Mesenchymal stem cell (in vitro differentiated cells and primary cell): Measurements from ENCODE around the gene PARK7.

Source experiments
- DNase-seq: peaks from one replicate; pipeline ENCODE4 v3.0.0-alpha.2; 2013
- H2AFZ ChIP-seq: one replicate; pipeline ENCODE4 v1.6.1; 2013; ENCODE audit warnings: low read depth, mild to moderate bottlenecking, control low read depth, inconsistent platforms, low read length, moderate library complexity
- H2AK5ac ChIP-seq: 2 replicates; pipeline ENCODE4 v1.6.1; 2013; ENCODE audit warnings: low read length, moderate library complexity, mild to moderate bottlenecking, inconsistent platforms; ENCODE audit not compliant: severe bottlenecking
- H2BK120ac ChIP-seq: one replicate; pipeline ENCODE4 v1.6.1; 2013; ENCODE audit warnings: low read depth, mild to moderate bottlenecking, inconsistent platforms, low read length, moderate library complexity
- H2BK12ac ChIP-seq, 2 experiments: one replicate each; pipeline ENCODE4 v1.6.1; 2013; ENCODE audit warnings: inconsistent platforms in 2 of 2, low read length in 2 of 2, mild to moderate bottlenecking in 2 of 2, moderate library complexity in 2 of 2, control low read depth in 1 of 2
- H2BK15ac ChIP-seq: one replicate; pipeline ENCODE4 v1.6.1; 2013; ENCODE audit warnings: mild to moderate bottlenecking, low read depth, inconsistent platforms; ENCODE audit not compliant: poor library complexity, severe bottlenecking
- H2BK5ac ChIP-seq: 2 replicates; pipeline ENCODE4 v1.6.1; 2013; ENCODE audit warnings: low read depth, mild to moderate bottlenecking, low read length, control low read depth, inconsistent platforms; ENCODE audit not compliant: poor library complexity, severe bottlenecking
- H3K14ac ChIP-seq, 2 experiments: one replicate each; pipeline ENCODE4 v1.6.1; 2013; ENCODE audit warnings: inconsistent platforms in 2 of 2, low read length in 2 of 2, control low read depth in 1 of 2, mild to moderate bottlenecking in 1 of 2, moderate library complexity in 1 of 2
- H3K18ac ChIP-seq, 2 experiments: one replicate each; pipeline ENCODE4 v1.6.1; 2013; ENCODE audit warnings: inconsistent platforms in 2 of 2, low read length in 2 of 2, control low read depth in 1 of 2, low read depth in 1 of 2, mild to moderate bottlenecking in 1 of 2
- H3K23ac ChIP-seq, 2 experiments: one replicate each; pipeline ENCODE4 v1.6.1; 2013; ENCODE audit warnings: inconsistent platforms in 2 of 2, low read length in 2 of 2, mild to moderate bottlenecking in 2 of 2, moderate library complexity in 2 of 2, control low read depth in 1 of 2
- H3K27ac ChIP-seq: 2 replicates; pipeline ENCODE4 v1.5.1; 2013; ENCODE audit warnings: mild to moderate bottlenecking, moderate library complexity, low read length, control low read depth, inconsistent platforms; ENCODE audit not compliant: poor library complexity, severe bottlenecking
- H3K27me3 ChIP-seq, 2 experiments: 2 replicates each; pipeline versions ENCODE4 v1.6.1 to v1.7.0; 2013; ENCODE audit warnings: low read length in 2 of 2, mild to moderate bottlenecking in 2 of 2, moderate library complexity in 2 of 2, control low read depth in 1 of 2, inconsistent platforms in 1 of 2; ENCODE audit not compliant: control insufficient read depth in 1 of 2, insufficient read depth in 1 of 2
- H3K36me3 ChIP-seq, 2 experiments: 2 replicates each; pipeline versions ENCODE4 v1.6.1 to v1.7.0; 2013; ENCODE audit warnings: low read length in 2 of 2, control low read depth in 1 of 2, inconsistent platforms in 1 of 2, low read depth in 1 of 2, mild to moderate bottlenecking in 1 of 2; ENCODE audit not compliant: insufficient read depth in 2 of 2, control insufficient read depth in 1 of 2
- H3K4ac ChIP-seq, 2 experiments: one replicate each; pipeline ENCODE4 v1.6.1; 2013; ENCODE audit warnings: inconsistent platforms in 2 of 2, low read length in 2 of 2, mild to moderate bottlenecking in 2 of 2, moderate library complexity in 2 of 2, control low read depth in 1 of 2, low read depth in 1 of 2
- H3K4me1 ChIP-seq: 2 replicates; pipeline ENCODE4 v1.6.1; 2013; ENCODE audit warnings: low read depth, low read length, control low read depth; ENCODE audit not compliant: control insufficient read depth, insufficient read depth
- H3K4me2 ChIP-seq: 2 replicates; pipeline ENCODE4 v1.6.1; 2013; ENCODE audit warnings: low read length, mild to moderate bottlenecking, inconsistent platforms; ENCODE audit not compliant: poor library complexity, severe bottlenecking
- H3K4me3 ChIP-seq, 2 experiments: 2 replicates each; pipeline versions ENCODE4 v1.5.1 to v1.7.0; 2013; ENCODE audit warnings: low read length in 2 of 2, mild to moderate bottlenecking in 2 of 2, control low read depth in 1 of 2, low read depth in 1 of 2; ENCODE audit not compliant: insufficient read depth in 1 of 2
- H3K79me1 ChIP-seq: replicated peaks from 2 replicates; pipeline ENCODE4 v1.6.1; 2013; ENCODE audit warnings: mild to moderate bottlenecking, control low read depth, low read length, inconsistent platforms; ENCODE audit not compliant: poor library complexity, severe bottlenecking
- H3K9ac ChIP-seq: 2 replicates; pipeline ENCODE4 v1.7.0; 2013; ENCODE audit warnings: mild to moderate bottlenecking, low read length, moderate library complexity
- H3K9me3 ChIP-seq: 2 replicates; pipeline ENCODE4 v1.7.0; 2013; ENCODE audit warnings: mild to moderate bottlenecking, low read length; ENCODE audit not compliant: control insufficient read depth
- H4K8ac ChIP-seq: one replicate; pipeline ENCODE4 v1.6.1; 2013; ENCODE audit warnings: inconsistent platforms, mild to moderate bottlenecking, low read length, moderate library complexity
- H4K91ac ChIP-seq: one replicate; pipeline ENCODE4 v1.6.1; 2013; ENCODE audit warnings: mild to moderate bottlenecking, low read length, inconsistent platforms
- WGBS: methylation state at CpG from one replicate; pipeline ENCODE4 v1.1.7; 2013; ENCODE audit warnings: mixed read lengths; 5-methylcytosine and 5-hydroxymethylcytosine counted together

Gene PARK7

DNA sequence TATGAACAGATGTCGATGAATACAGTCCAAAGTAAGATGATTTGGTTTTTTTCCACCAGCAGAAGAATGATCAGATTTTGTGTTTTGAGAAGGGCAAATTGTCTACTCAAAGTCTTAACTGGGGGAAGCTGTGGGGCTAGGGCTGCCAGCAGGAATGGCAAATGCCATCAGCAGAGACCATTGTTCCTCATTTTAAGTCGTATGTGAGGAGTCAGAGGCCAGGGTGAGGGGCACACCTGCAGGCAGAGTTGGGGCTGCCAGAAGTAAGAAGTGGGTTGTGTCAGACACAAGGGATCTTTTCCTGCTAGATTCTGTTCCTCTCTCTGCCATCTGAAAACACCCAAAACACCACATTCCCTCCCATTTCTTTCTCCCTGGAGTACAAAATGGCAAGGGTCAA, 8.7 kb downstream of the PARK7 start:
- no peak overlapping the region for H3K23ac ChIP-seq
- H3K27me3 ChIP-seq: no peaks in the 10 kb centered on the region
- H2BK5ac ChIP-seq: no peak overlapping the region
- WGBS: 92% methylated on average over 2 of the region's 2 CpGs
- H3K4me3 ChIP-seq: no peak overlapping the region
- H3K27ac ChIP-seq: no peak overlapping the region
- H4K8ac ChIP-seq: no peak overlapping the region
- H2BK15ac ChIP-seq: no peak overlapping the region
- H2AK5ac ChIP-seq: no peak overlapping the region
- peaks cover 28% of the 10 kb centered on the region for H3K79me1 ChIP-seq
- no peak overlapping the region for H3K9ac ChIP-seq
- H3K9me3 ChIP-seq: no peaks in the 10 kb centered on the region
- H3K14ac ChIP-seq: no peak overlapping the region
- no peak overlapping the region for H3K4ac ChIP-seq
- no peak overlapping the region for H4K91ac ChIP-seq
- no peak for DNase-seq
- peaks cover 55 to 70% of the 10 kb centered on the region in 2 experiments for H3K36me3 ChIP-seq
- no peak overlapping the region for H3K18ac ChIP-seq
- H2AFZ ChIP-seq: no peak overlapping the region
- H2BK12ac ChIP-seq: no peak overlapping the region
- H3K4me1 ChIP-seq: peaks cover 5% of the 10 kb centered on the region
- no peak overlapping the region for H3K4me2 ChIP-seq
- H2BK120ac ChIP-seq: no peak overlapping the region

DNA sequence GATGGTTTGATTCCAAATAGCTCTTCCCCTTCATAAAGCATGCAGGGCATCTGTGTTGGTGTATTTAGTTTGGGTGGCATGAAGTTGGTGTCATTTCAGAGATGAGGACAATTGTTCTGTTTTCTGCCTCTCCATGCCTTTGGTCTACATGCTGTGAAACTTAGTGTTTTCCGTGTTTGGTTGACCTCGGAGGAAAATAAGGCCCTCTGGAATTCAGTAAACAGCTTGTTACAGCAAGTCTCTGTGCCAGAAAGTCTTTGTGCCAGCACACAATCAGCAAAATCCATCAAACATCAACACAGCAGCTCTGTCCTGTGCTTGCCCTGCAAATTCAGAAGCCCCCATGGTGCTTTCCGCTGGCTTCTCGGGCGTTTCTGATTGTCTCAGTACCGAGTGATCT, 9.5 kb downstream of the PARK7 start:
- H2AK5ac ChIP-seq: no peak overlapping the region
- H3K4me1 ChIP-seq: peaks cover 3% of the 10 kb centered on the region
- no peak overlapping the region for H2BK5ac ChIP-seq
- H3K4me2 ChIP-seq: no peak overlapping the region
- H3K4me3 ChIP-seq: no peak overlapping the region
- H4K91ac ChIP-seq: no peak overlapping the region
- H3K23ac ChIP-seq: no peak overlapping the region
- no peak overlapping the region for H3K4ac ChIP-seq
- H3K18ac ChIP-seq: no peak overlapping the region
- H2BK15ac ChIP-seq: no peak overlapping the region
- no peak overlapping the region for H2AFZ ChIP-seq
- H2BK120ac ChIP-seq: no peak overlapping the region
- peaks cover 28% of the 10 kb centered on the region for H3K79me1 ChIP-seq
- H3K27me3 ChIP-seq: no peaks in the 10 kb centered on the region
- no peak overlapping the region for H3K27ac ChIP-seq
- WGBS: over 99% methylated on average over 6 of the region's 6 CpGs
- H3K14ac ChIP-seq: no peak overlapping the region
- H3K36me3 ChIP-seq: peaks cover 48 to 66% of the 10 kb centered on the region in 2 experiments
- DNase-seq: no peak
- H3K9me3 ChIP-seq: no peaks in the 10 kb centered on the region
- H2BK12ac ChIP-seq: no peak overlapping the region
- H4K8ac ChIP-seq: no peak overlapping the region
- H3K9ac ChIP-seq: no peak overlapping the region

DNA sequence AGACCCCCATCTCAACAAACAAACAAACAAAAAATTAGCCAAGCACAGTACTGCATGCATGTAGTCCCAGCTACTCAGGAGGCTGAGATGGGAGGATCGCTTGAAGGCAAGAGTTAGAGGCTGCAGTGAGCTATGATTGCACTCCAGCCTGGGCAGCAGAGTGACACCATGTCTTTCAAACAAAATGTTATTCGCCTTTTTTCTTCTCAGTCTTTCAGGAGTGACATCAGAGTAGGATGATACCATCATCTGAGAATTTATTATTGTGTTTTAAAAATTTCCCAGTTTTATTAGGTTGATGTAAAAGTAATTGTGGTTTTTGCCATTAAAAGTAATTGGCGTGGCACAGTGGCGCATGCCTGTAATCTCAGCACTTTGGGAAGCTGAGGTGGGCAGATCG, 10.8 kb downstream of the PARK7 start:
- Histone ChIP-seq H2AFZ (no peak overlapping the region), H2BK15ac (no peak overlapping the region), H2BK120ac (no peak overlapping the region), H4K91ac (no peak overlapping the region), H3K14ac (no peak overlapping the region), H3K9me3 (no peaks in the 10 kb centered on the region), H2BK5ac (no peak overlapping the region), H3K18ac (no peak overlapping the region), H2AK5ac (no peak overlapping the region), H3K36me3 (peaks cover 43 to 64% of the 10 kb centered on the region in 2 experiments), H3K4me2 (no peak overlapping the region), H3K4me3 (no peak overlapping the region), H3K4me1 (peaks cover 3% of the 10 kb centered on the region), H3K23ac (no peak overlapping the region), H3K9ac (no peak overlapping the region), H4K8ac (no peak overlapping the region), H2BK12ac (no peak overlapping the region), H3K27ac (no peak overlapping the region), H3K27me3 (no peaks in the 10 kb centered on the region), H3K4ac (no peak overlapping the region), H3K79me1 (peaks cover 28% of the 10 kb centered on the region)
- DNase-seq: no peak
- 98% methylated on average over 5 of the region's 5 CpGs for WGBS

DNA sequence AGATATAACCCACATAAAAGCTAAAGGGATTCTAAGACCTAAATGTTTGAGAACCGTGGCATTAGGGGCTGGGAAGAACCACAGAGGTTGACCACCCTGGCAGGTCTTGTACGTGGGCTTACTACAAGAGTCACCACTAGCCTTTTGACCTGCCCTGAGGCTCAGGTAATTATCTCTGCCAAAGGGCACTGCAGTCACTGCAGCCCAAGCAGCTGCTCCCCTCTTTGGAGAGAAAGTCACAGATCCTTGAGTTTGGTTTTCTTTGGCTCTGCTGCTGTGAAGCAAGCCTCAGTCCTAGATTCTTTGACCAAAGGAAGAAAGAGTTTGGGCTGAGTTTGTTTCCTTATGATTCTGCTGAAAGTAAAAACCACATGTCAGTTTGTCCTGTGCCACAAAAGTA, 11.6 kb downstream of the PARK7 start:
- Histone ChIP-seq H2BK120ac (no peak overlapping the region), H3K23ac (no peak overlapping the region), H3K4me3 (no peak overlapping the region), H2AK5ac (no peak overlapping the region), H2BK15ac (no peak overlapping the region), H3K27ac (no peak overlapping the region), H4K8ac (no peak overlapping the region), H3K4me1 (no peaks in the 10 kb centered on the region), H3K27me3 (no peaks in the 10 kb centered on the region), H3K79me1 (peaks cover 29% of the 10 kb centered on the region), H2BK12ac (no peak overlapping the region), H3K4me2 (no peak overlapping the region), H4K91ac (no peak overlapping the region), H2BK5ac (no peak overlapping the region), H3K9ac (no peak overlapping the region), H2AFZ (no peak overlapping the region), H3K4ac (no peak overlapping the region), H3K14ac (peak overlapping the region in 1 of 2 experiments; percentile 26), H3K9me3 (no peaks in the 10 kb centered on the region), H3K18ac (no peak overlapping the region), H3K36me3 (peaks cover 43 to 61% of the 10 kb centered on the region in 2 experiments)
- WGBS: 93% methylated on average over 2 of the region's 2 CpGs
- DNase-seq: no peak
